H1 (cell line): ENCODE data around the gene CFLAR. TPM values are rescaled to one million over a fixed set of nuclear protein-coding genes. Genes with fewer than 3 reads are reported as not detected.

Source experiments
- BRCA1 ChIP-seq: IDR thresholded peaks from 2 replicates; pipeline ENCODE4 v1.6.1; 2012; ENCODE audit warnings: low read depth, low read length, improper control_type of control experiment
- CBX5 ChIP-seq: fragments of 300-800, 300-1000 bp; sonication (generic); IDR thresholded peaks from 2 replicates; pipeline ENCODE4 v1.7.1; 2016; ENCODE audit warnings: antibody characterized with exemption, low read length, low read depth
- CHD7 ChIP-seq: fragments of 300-600 bp; sonication (generic); IDR thresholded peaks from 2 replicates; pipeline ENCODE4 v1.7.1; 2012; ENCODE audit warnings: low read length, moderate library complexity, mild to moderate bottlenecking, inconsistent platforms; ENCODE audit not compliant: insufficient replicate concordance
- GABPA ChIP-seq: IDR thresholded peaks from 2 replicates; pipeline ENCODE4 v1.6.1; 2011; ENCODE audit warnings: mild to moderate bottlenecking, low read length, moderate library complexity, borderline replicate concordance; ENCODE audit not compliant: insufficient read depth
- NANOG ChIP-seq: IDR thresholded peaks from 2 replicates; pipeline ENCODE4 v1.6.1; 2011; ENCODE audit warnings: low read length, low read depth, mild to moderate bottlenecking, inconsistent platforms; ENCODE audit not compliant: insufficient read depth, poor library complexity, severe bottlenecking
- NRF1 ChIP-seq: IDR thresholded peaks from 2 replicates; pipeline ENCODE4 v1.6.1; 2011; ENCODE audit warnings: mild to moderate bottlenecking, low read depth, low read length, improper control_type of control experiment
- PHF8 ChIP-seq: fragments of 200-600 bp; sonication (generic); conservative IDR thresholded peaks from 2 replicates; pipeline ENCODE4 v1.7.1; 2012; ENCODE audit warnings: low read depth, mild to moderate bottlenecking, inconsistent platforms, low read length, moderate library complexity
- POU5F1 ChIP-seq: IDR thresholded peaks from 2 replicates; pipeline ENCODE4 v1.6.1; 2011; ENCODE audit warnings: low read depth, mild to moderate bottlenecking, low read length, moderate library complexity
- SUZ12 ChIP-seq: fragments of 200-600 bp; sonication (generic); IDR thresholded peaks from 2 replicates; pipeline ENCODE4 v1.6.1; 2012; ENCODE audit warnings: mild to moderate bottlenecking, inconsistent platforms, low read length, moderate library complexity, mixed read lengths
- TBP ChIP-seq: IDR thresholded peaks from 2 replicates; pipeline ENCODE4 v1.6.1; 2011; ENCODE audit warnings: low read depth, low read length, improper control_type of control experiment
- polyA plus RNA-seq, 7 experiments: library from polyadenylated mRNA; depleted of rRNA in 3 of 7; stranded (reverse) in 5 of 7; unstranded in 2 of 7; fragments of >200 nt in 5 of 7; fragments of 200-250 nt in 2 of 7; gene quantifications; 1 replicate in 5 of 7; 2 replicates in 1 of 7; 4 replicates in 1 of 7; pipeline versions ENCODE4 v1.2.1 to v1.2.3, GENCODE V29; 2011 to 2013; ENCODE audit warnings: missing spikeins in 2 of 7, mixed read lengths in 2 of 7
- total RNA-seq: library from RNA; stranded (reverse); fragmentation: NEBNext Ultra II Directional; extraction: Animal tissue kit (Norgen Biotek cat#: 25700); gene quantifications from 2 replicates; pipeline ENCODE4 v1.2.1, GENCODE V29; 2021

CFLAR gene
- total and polyA plus RNA-seq, 2 of the 8 experiments (the other 6 are each of a cell fraction or from before 2014, with no cell fraction given): 1.1 to 3.9 TPM

- TF ChIP-seq CBX5: no peak
- TF ChIP-seq PHF8: peak; percentile 71; the same call in 1 of the 2 replicates
- 0 out of 2 replicates have a peak, but pooled peaks have one; percentile 7 for TF ChIP-seq POU5F1
- no peak for TF ChIP-seq SUZ12
- TF ChIP-seq TBP: peak; percentile 86
- TF ChIP-seq NANOG: peak; percentile 6
- TF ChIP-seq NRF1: no peak
- TF ChIP-seq BRCA1: no peak
- TF ChIP-seq CHD7: no peak
- peak; percentile 98 for TF ChIP-seq GABPA
Measured at GRCh38 chr2:201071479-201072200, 44.3 kb upstream of the CFLAR start, which contains the start of the genes HYCC2 and NDUFB3 (continued).
